Adrenal gland (tissue), 12 donors: Measurements from ENCODE around the gene SYT4. TPM values are rescaled to one million over a fixed set of nuclear protein-coding genes. Genes with fewer than 3 reads are reported as not detected.

ENCODE experiments used
- DNase-seq, 7 donors: peaks; one replicate each; pipeline ENCODE4 v3.0.0-alpha.2; 2019 to 2020
- H3K27ac ChIP-seq, 5 donors: fragments of 200-600 bp; sonication (generic) in 4 of 5; 1 replicate in 3 of 5; 2 replicates in 2 of 5; pipeline versions ENCODE4 v1.5.1 to v1.8.0; 2016 to 2020; ENCODE audit warnings: mild to moderate bottlenecking in 1 of 5
- H3K27me3 ChIP-seq: fragments of 200-600 bp; 2 replicates; pipeline ENCODE4 v1.8.0; 2021
- H3K36me3 ChIP-seq, 2 donors: fragments of 200-600 bp; replicated peaks in 1 of 2; 1 replicate in 1 of 2; 2 replicates in 1 of 2; pipeline versions ENCODE4 v1.5.1 to v1.8.0; 2018 to 2022
- H3K4me1 ChIP-seq, 2 donors: fragments of 200-600 bp; replicated peaks in 1 of 2; 1 replicate in 1 of 2; 2 replicates in 1 of 2; pipeline versions ENCODE4 v1.5.1 to v1.8.0; 2018 to 2021
- H3K4me3 ChIP-seq, 4 donors: fragments of 200-600 bp; sonication (generic) in 3 of 4; one replicate each; pipeline ENCODE4 v1.5.1; 2016 to 2018
- H3K9me3 ChIP-seq, 3 donors: fragments of 200-600 bp; sonication (generic) in 1 of 3; replicated peaks in 1 of 3; 1 replicate in 2 of 3; 2 replicates in 1 of 3; pipeline versions ENCODE4 v1.5.1 to v1.8.0; 2016 to 2021
- CTCF ChIP-seq, 6 experiments: fragments of 450-650 bp in 4 of 6; fragments of 200-600 bp in 2 of 6; sonication (generic) in 1 of 6; IDR thresholded peaks; 1 replicate in 5 of 6; 2 replicates in 1 of 6; pipeline versions ENCODE4 v1.5.1 to v1.8.0; 2016 to 2021; ENCODE audit warnings: antibody characterized with exemption in 6 of 6, mild to moderate bottlenecking in 2 of 6, moderate library complexity in 1 of 6
- POLR2A ChIP-seq, 2 donors: fragments of 450-650 bp; IDR thresholded peaks; one replicate each; pipeline ENCODE4 v1.6.1; 2017; ENCODE audit warnings: antibody characterized with exemption in 2 of 2, mild to moderate bottlenecking in 2 of 2, moderate library complexity in 1 of 2
- WGBS, 4 donors: extraction: QIAGEN DNeasy Blood & Tissue Kit in 2 of 4; methylation state at CpG; one replicate each; pipeline versions ENCODE4 v1.1.5 to v1.1.7; 2013 to 2017; 5-methylcytosine and 5-hydroxymethylcytosine counted together
- intact Hi-C, 2 donors: fragments of 100-400 bp; cut with DNase I; formaldehyde crosslinking; loops; one replicate each; pipeline versions ENCODE4 v1.14.1 to v1.15.0; 2022 to 2023
- polyA plus RNA-seq, 3 donors: library from polyadenylated mRNA; stranded (reverse); fragments of 200-250 nt in 2 of 3; fragments of 350-450 nt in 1 of 3; fragmentation: Illumina TruSeq in 1 of 3; extraction: RNeasy Lipid Tissue Mini Kit (QIAGEN cat#74804) in 1 of 3; gene quantifications; one replicate each; pipeline ENCODE4 v1.2.3, GENCODE V29; 2013 to 2014
- total RNA-seq, 9 donors: library from RNA; depleted of rRNA in 4 of 9; stranded (reverse); fragments of >200 nt in 4 of 9; fragments of 120-200 nt in 1 of 9; fragmentation: NEBNext Ultra II Directional in 1 of 9; extraction: Animal tissue kit (Norgen Biotek cat#: 25700) in 1 of 9; gene quantifications; one replicate each; pipeline versions ENCODE4 v1.1.0 to v1.2.4, GENCODE V29; 2013 to 2023
- donor health status: healthy with polysubstance abuse.
- donor health status: Bipolar disorder and iron deficiency.
- donor health status: DM: yes; HTN: yes; CAD: no.
- donor health status: DM: no; HTN: no; CAD: no.
- donor health status: DM: no; HTN: no; CAD: no.
- donor health status: DM: yes; HTN: yes; CAD: no.

SYT4 gene
- total and polyA plus RNA-seq, 12 donors, result 0.30 to 18.7 (median 2.1) TPM; not detected in 2

- H3K27ac ChIP-seq, result no peak overlapping the region
- TF ChIP-seq POLR2A (IDR thresholded peaks at IDR 0.05) (no peak), CTCF (IDR thresholded peaks at IDR 0.05) (no peak)
- WGBS, 4 donors, result 74 to 85% (median 80%) methylated on average over 2 of the region's 2 CpGs
- H3K4me3 ChIP-seq, result no peak overlapping the region
- no peaks in the 10 kb centered on the region for H3K9me3 ChIP-seq
- intact Hi-C loops, result no loop called here
- no peaks in the 10 kb centered on the region for H3K4me1 ChIP-seq
- DNase-seq, result no peak
- H3K36me3 ChIP-seq, result no peaks in the 10 kb centered on the region
- H3K27me3 ChIP-seq, result no peaks in the 10 kb centered on the region
These were observed 54.8 kb downstream of the SYT4 start for GRCh38 chr18:43222501-43222900.

GRCh38 chr18:43220691-43221090, 56.6 kb downstream of the SYT4 start:
- Histone ChIP-seq H3K27me3 (no peaks in the 10 kb centered on the region), H3K36me3 (no peaks in the 10 kb centered on the region), H3K4me1 (no peaks in the 10 kb centered on the region), H3K9me3 (no peaks in the 10 kb centered on the region), H3K4me3 (no peak overlapping the region), H3K27ac (no peak overlapping the region)
- no peak for DNase-seq
- TF ChIP-seq POLR2A (IDR thresholded peaks at IDR 0.05), result no peak
- intact Hi-C loops, result no loop called here

Other genes starting within 250 kb of the SYT4 start
- gene RIT2, start 161.8 kb downstream of the SYT4 start, total RNA-seq, result under 1 TPM in 3 of 9 donors, not detected in 6; 0.22 to 0.39 (median 0.28) TPM
- under 1 TPM in 2 of 3 donors, not detected in 1; 0.20 to 0.99 TPM for gene RIT2, start 161.8 kb downstream of the SYT4 start, polyA plus RNA-seq